OCI-LY7 (cell line): ENCODE data around the gene F13A1.

Source experiments
- CTCF ChIP-seq: fragments of 200-600 bp; sonication (generic); conservative IDR thresholded peaks from 2 replicates; pipeline ENCODE4 v1.5.1; 2014; ENCODE audit warnings: mild to moderate bottlenecking, antibody characterized with exemption, low read length, moderate library complexity, mixed read lengths
- EZH2phosphoT487 ChIP-seq: fragments of 200-600 bp; sonication (generic); IDR thresholded peaks from 2 replicates; pipeline ENCODE4 v1.6.1; 2018; ENCODE audit warnings: low read depth, borderline replicate concordance, mild to moderate bottlenecking, mixed run types, antibody characterized with exemption, low read length, moderate library complexity, mixed read lengths

GRCh38 chr6:6179858-6180623 is 140.4 kb downstream of the F13A1 start:
- no peak for TF ChIP-seq EZH2phosphoT487
- TF ChIP-seq CTCF, result no peak
